ENCODE measurements around the gene THRB. TPM values are rescaled to one million over a fixed set of nuclear protein-coding genes. Genes with fewer than 3 reads are reported as not detected.
A peak's percentile ranks its signal among the peaks of the same experiment; 100 is the strongest.

Gene THRB
- total and polyA plus RNA-seq, 2 experiments from 2014 or later = 3.3 to 5.1 TPM

GRCh38 chr3:24271228-24271627 is 223.4 kb downstream of the THRB start:
- peaks cover 10% of the 10 kb centered on the region; the same call in 1 of the 2 replicates for H3F3A ChIP-seq (ENCODE audit: insufficient read depth)
- H3K4me3 ChIP-seq = no peak overlapping the region
- H3K9me3 ChIP-seq (ENCODE audit: low read depth) = no peaks in the 10 kb centered on the region
- no peak for DNase-seq
- H3K79me2 ChIP-seq (ENCODE audit: insufficient read depth) = no peaks in the 10 kb centered on the region
- TF ChIP-seq EZH2phosphoT487 (IDR thresholded peaks at IDR 0.05; ENCODE audit: insufficient read depth, low read depth) (no peak), EZH2 (IDR thresholded peaks at IDR 0.05; ENCODE audit: insufficient read depth, poor library complexity, severe bottlenecking) (no peak)
- 87 to 89% methylated on average over 3 of the region's 3 CpGs for WGBS, 2 experiments (ENCODE audit: low coverage in 1 of 2, low lambda C conversion rate in 2 of 2, missing lambda C conversion rate in 2 of 2)
- H3K27me3 ChIP-seq (replicated peaks; ENCODE audit: insufficient read depth) = no peaks in the 10 kb centered on the region
- H3K36me3 ChIP-seq (ENCODE audit: low read depth) = no peaks in the 10 kb centered on the region
- no peak overlapping the region for H3K27ac ChIP-seq
- no peak overlapping the region for H3K4me2 ChIP-seq (ENCODE audit: unreplicated experiment)
- H4K20me1 ChIP-seq (ENCODE audit: insufficient read depth) = no peaks in the 10 kb centered on the region
- no peak overlapping the region for H2AFZ ChIP-seq
- in situ Hi-C loops (cut with MboI) = loop anchor here (25.0 kb wide), 1 partner anchor 416 kb away; no protein-coding TSS in a partner anchor
- H3K4me1 ChIP-seq (ENCODE audit: insufficient read depth) = peaks cover 16% of the 10 kb centered on the region
- no peaks in the 10 kb centered on the region for H3K9me2 ChIP-seq (ENCODE audit: insufficient read depth)
- H3K9ac ChIP-seq = no peak overlapping the region

DNA sequence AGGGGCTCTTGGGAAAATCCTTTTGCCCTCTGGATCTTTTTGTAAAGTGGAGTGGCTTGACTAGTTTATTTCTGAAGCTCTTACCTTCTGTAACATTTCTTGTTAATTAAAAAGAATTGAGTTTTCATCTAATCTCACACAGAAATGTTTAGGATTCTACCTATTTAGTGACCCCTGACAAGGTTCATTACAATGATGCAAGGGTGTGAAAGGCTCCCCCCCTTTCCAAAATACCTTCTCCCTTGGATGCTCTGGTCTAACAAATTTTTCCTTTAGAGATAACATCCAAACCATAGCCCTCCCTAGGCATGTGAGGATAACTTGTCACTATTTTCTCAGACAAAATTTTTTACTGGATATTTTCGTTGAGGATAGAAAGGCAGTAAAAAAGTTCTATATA is 223.9 kb downstream of the THRB start:
- Histone ChIP-seq H3K27ac (no peak overlapping the region), H3K9ac (no peak overlapping the region), H3K79me2 (ENCODE audit: insufficient read depth) (no peaks in the 10 kb centered on the region), H3K4me1 (ENCODE audit: insufficient read depth) (peaks cover 16% of the 10 kb centered on the region), H3K27me3 (replicated peaks; ENCODE audit: insufficient read depth) (no peaks in the 10 kb centered on the region), H3K36me3 (ENCODE audit: low read depth) (no peaks in the 10 kb centered on the region), H3K9me2 (ENCODE audit: insufficient read depth) (no peaks in the 10 kb centered on the region), H3K4me2 (ENCODE audit: unreplicated experiment) (no peak overlapping the region), H3K9me3 (ENCODE audit: low read depth) (no peaks in the 10 kb centered on the region), H3K4me3 (no peak overlapping the region), H4K20me1 (ENCODE audit: insufficient read depth) (no peaks in the 10 kb centered on the region), H3F3A (ENCODE audit: insufficient read depth) (peaks cover 10% of the 10 kb centered on the region; the same call in 1 of the 2 replicates), H2AFZ (no peak overlapping the region)
- in situ Hi-C loops (cut with MboI) = loop anchor here (25.0 kb wide), 1 partner anchor 417 kb away; no protein-coding TSS in a partner anchor
- no peak for DNase-seq
- WGBS, 2 experiments (ENCODE audit: low coverage in 1 of 2, low lambda C conversion rate in 2 of 2, missing lambda C conversion rate in 2 of 2) = 85 to 92% methylated on average over 1 of the region's 1 CpG
- TF ChIP-seq EZH2 (IDR thresholded peaks at IDR 0.05; ENCODE audit: insufficient read depth, poor library complexity, severe bottlenecking) = no peak
- no peak for TF ChIP-seq EZH2phosphoT487 (IDR thresholded peaks at IDR 0.05; ENCODE audit: insufficient read depth, low read depth)

DNA sequence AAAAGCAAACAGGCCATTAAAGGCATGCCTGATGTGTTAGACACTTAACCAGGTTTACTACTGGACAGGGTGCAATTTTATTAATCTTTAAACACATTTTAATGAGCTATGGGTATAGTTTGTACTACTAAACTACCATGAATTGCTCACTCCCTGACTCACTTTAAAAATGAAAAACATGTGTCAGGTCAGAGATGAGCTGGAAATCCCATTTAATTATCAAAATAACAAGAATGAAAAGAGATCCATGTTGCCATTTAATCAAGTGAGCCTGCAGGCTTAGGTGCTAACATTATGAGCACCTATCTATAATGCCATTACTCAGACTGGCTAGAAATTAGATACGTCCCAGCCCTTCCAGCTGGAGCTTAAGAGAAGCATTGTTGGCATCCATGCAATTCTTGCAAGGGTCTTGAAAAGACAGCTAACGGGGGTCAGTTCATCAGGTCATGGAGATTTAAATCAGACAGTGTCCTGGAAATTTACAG is 224.4 kb downstream of the THRB start:
- no peak overlapping the region for H3K27ac ChIP-seq
- in situ Hi-C loops (cut with MboI) = loop anchor here (25.0 kb wide), 1 partner anchor 417 kb away; no protein-coding TSS in a partner anchor
- H2AFZ ChIP-seq = no peak overlapping the region
- H3K79me2 ChIP-seq (ENCODE audit: insufficient read depth) = no peaks in the 10 kb centered on the region
- DNase-seq = peak; percentile 62
- peak overlapping the region; percentile 6 for H3K4me2 ChIP-seq (ENCODE audit: unreplicated experiment)
- no peaks in the 10 kb centered on the region for H3K9me2 ChIP-seq (ENCODE audit: insufficient read depth)
- no peaks in the 10 kb centered on the region for H3K36me3 ChIP-seq (ENCODE audit: low read depth)
- H3K27me3 ChIP-seq (replicated peaks; ENCODE audit: insufficient read depth) = no peaks in the 10 kb centered on the region
- no peaks in the 10 kb centered on the region for H3K9me3 ChIP-seq (ENCODE audit: low read depth)
- H3K4me3 ChIP-seq = no peak overlapping the region
- no peak for TF ChIP-seq EZH2 (IDR thresholded peaks at IDR 0.05; ENCODE audit: insufficient read depth, poor library complexity, severe bottlenecking)
- TF ChIP-seq EZH2phosphoT487 (IDR thresholded peaks at IDR 0.05; ENCODE audit: insufficient read depth, low read depth) = no peak
- H3K9ac ChIP-seq = no peak overlapping the region
- peaks cover 10% of the 10 kb centered on the region; the same call in 1 of the 2 replicates for H3F3A ChIP-seq (ENCODE audit: insufficient read depth)
- no peaks in the 10 kb centered on the region for H4K20me1 ChIP-seq (ENCODE audit: insufficient read depth)
- peaks cover 16% of the 10 kb centered on the region for H3K4me1 ChIP-seq (ENCODE audit: insufficient read depth)
- 61 to 70% methylated on average over 2 of the region's 2 CpGs for WGBS, 2 experiments (ENCODE audit: low coverage in 1 of 2, low lambda C conversion rate in 2 of 2, missing lambda C conversion rate in 2 of 2)

DNA sequence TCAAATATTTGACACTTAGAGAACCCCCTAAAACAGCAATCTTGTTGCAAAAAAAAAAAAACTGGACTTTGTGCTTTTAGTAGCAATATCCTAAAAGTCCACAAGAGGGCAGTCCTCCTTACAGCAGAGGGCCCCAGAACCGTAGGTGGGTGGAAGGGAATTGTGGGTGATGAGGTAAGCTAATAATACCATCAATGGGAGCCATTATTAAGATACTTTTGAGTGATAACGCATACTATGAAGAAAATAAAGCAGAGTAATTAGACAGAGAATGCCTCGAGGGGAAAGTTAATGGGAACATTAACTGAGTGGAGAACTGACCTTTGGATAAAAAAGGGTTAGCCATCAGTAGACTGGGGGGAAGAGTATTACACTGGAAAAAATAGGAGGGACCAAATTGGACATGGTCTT is 229.9 kb downstream of the THRB start:
- H3K4me3 ChIP-seq = no peak overlapping the region
- no peaks in the 10 kb centered on the region for H4K20me1 ChIP-seq (ENCODE audit: insufficient read depth)
- H3K27me3 ChIP-seq (replicated peaks; ENCODE audit: insufficient read depth) = no peaks in the 10 kb centered on the region
- peaks cover 1% of the 10 kb centered on the region; the same call in 1 of the 2 replicates for H3F3A ChIP-seq (ENCODE audit: insufficient read depth)
- H3K4me2 ChIP-seq (ENCODE audit: unreplicated experiment) = no peak overlapping the region
- H3K9me2 ChIP-seq (ENCODE audit: insufficient read depth) = no peaks in the 10 kb centered on the region
- no peak overlapping the region for H3K9ac ChIP-seq
- no peaks in the 10 kb centered on the region for H3K79me2 ChIP-seq (ENCODE audit: insufficient read depth)
- no peaks in the 10 kb centered on the region for H3K36me3 ChIP-seq (ENCODE audit: low read depth)
- peaks cover 7% of the 10 kb centered on the region for H3K4me1 ChIP-seq (ENCODE audit: insufficient read depth)
- TF ChIP-seq EZH2 (IDR thresholded peaks at IDR 0.05; ENCODE audit: insufficient read depth, poor library complexity, severe bottlenecking) (no peak), EZH2phosphoT487 (IDR thresholded peaks at IDR 0.05; ENCODE audit: insufficient read depth, low read depth) (no peak)
- H3K27ac ChIP-seq = no peak overlapping the region
- DNase-seq = peak; percentile 71
- in situ Hi-C loops (cut with MboI) = loop anchor here (25.0 kb wide), 1 partner anchor 423 kb away; no protein-coding TSS in a partner anchor
- no peak overlapping the region for H2AFZ ChIP-seq
- whole genome bisulfite sequencing, 2 experiments (ENCODE audit: low coverage in 1 of 2, low lambda C conversion rate in 2 of 2, missing lambda C conversion rate in 2 of 2) = 60 to 66% methylated on average over 3 of the region's 3 CpGs
- H3K9me3 ChIP-seq (ENCODE audit: low read depth) = no peaks in the 10 kb centered on the region

All from GM23248 (cell line).